ENCODE results near the gene IL1R1.

Gene IL1R1

DNA sequence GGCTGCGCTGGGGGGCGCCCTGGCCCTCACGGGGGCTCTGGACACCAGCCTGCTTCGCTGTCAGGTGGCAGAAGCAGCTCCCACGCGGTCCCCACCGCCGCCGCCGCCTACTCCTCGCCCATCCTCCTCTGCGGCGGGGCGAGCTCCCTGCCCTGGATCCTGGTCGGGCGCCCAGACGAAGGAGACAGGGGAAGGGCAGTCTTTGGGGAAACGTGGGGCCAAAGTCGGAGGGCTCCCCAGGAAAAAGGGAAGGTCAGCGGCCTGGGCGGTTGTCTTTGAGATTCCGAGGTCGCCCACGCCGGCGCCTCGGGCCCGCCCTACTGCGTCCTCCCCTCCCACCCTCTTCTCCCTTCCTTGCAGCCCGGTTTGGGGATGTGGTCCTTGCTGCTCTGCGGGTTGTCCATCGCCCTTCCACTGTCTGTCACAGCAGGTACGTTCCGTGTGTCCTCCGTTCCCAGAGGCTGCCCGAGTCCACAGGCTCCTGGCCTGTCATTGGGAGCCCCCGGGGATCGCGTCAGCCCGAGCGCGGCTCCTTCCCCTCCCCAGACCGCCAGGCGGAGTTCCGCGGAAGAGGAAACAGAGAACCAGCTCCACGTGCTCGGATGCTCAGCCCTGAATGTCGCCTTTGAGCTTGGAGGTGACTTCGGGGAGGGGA, 45.1 kb downstream of the IL1R1 start:
- H3K9me3 ChIP-seq (ENCODE audit: low read length): no peaks in the 10 kb centered on the region
- H3F3A ChIP-seq (ENCODE audit: insufficient read depth, low read length): no peaks in the 10 kb centered on the region
- H3K36me3 ChIP-seq (ENCODE audit: insufficient read depth, low read length): no peaks in the 10 kb centered on the region
- H3K27me3 ChIP-seq (ENCODE audit: insufficient read depth, low read length): no peaks in the 10 kb centered on the region
- H3K9me2 ChIP-seq (ENCODE audit: low read depth, low read length): no peaks in the 10 kb centered on the region
- H3K4me3 ChIP-seq (ENCODE audit: low read depth, low read length, poor library complexity, severe bottlenecking): no peak overlapping the region
- H4K20me1 ChIP-seq (ENCODE audit: insufficient read depth, low read length): no peaks in the 10 kb centered on the region
- H3K27ac ChIP-seq (ENCODE audit: low read depth, low read length, poor library complexity, severe bottlenecking): no peak overlapping the region
- H3K9ac ChIP-seq (ENCODE audit: low read length): no peak overlapping the region
- no peak overlapping the region for H3K4me2 ChIP-seq (ENCODE audit: low read length)
- no peaks in the 10 kb centered on the region for H3K4me1 ChIP-seq (ENCODE audit: insufficient read depth, low read length, severe bottlenecking)
- H2AFZ ChIP-seq (ENCODE audit: low read length): no peak overlapping the region
- TF ChIP-seq, protein P1, sequence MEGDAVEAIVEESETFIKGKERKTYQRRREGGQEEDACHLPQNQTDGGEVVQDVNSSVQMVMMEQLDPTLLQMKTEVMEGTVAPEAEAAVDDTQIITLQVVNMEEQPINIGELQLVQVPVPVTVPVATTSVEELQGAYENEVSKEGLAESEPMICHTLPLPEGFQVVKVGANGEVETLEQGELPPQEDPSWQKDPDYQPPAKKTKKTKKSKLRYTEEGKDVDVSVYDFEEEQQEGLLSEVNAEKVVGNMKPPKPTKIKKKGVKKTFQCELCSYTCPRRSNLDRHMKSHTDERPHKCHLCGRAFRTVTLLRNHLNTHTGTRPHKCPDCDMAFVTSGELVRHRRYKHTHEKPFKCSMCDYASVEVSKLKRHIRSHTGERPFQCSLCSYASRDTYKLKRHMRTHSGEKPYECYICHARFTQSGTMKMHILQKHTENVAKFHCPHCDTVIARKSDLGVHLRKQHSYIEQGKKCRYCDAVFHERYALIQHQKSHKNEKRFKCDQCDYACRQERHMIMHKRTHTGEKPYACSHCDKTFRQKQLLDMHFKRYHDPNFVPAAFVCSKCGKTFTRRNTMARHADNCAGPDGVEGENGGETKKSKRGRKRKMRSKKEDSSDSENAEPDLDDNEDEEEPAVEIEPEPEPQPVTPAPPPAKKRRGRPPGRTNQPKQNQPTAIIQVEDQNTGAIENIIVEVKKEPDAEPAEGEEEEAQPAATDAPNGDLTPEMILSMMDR (IDR thresholded peaks at IDR 0.05; ENCODE audit: low read length): no peak
- no peak for TF ChIP-seq EZH2 (IDR thresholded peaks at IDR 0.05; ENCODE audit: borderline replicate concordance, low read length)
- no peaks in the 10 kb centered on the region for H3K79me2 ChIP-seq (ENCODE audit: insufficient read depth, low read length)

DNA sequence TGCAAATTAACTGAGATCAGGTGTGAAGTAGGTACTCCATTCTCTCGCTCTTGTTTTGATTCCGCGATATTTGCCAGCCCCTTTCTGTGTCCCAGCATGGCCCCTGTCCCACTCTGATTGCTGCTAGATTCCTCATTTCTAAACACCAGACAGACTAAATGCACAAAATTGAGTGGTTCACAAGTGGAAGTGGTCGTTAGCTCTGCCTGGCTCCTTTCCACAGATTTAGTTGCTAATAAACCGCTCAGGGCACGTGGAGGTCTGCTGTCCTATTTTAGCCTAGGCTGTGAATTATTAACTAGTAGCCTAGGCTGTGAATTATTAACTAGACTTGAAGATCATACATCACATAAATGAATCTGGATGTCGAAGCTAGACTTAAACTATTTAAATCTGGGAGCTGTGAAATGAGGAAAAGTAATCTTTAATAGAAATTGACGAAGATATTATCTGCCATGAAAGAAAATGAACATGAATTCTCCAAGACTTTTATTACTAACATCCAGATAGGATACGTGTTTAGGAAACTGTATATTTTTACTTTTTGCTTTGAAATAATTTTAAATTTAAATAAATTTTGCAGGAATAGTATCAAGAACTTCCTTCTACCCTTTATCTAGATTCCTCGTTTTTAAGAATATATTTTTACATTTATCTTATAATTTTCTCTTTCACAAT, 48.0 kb downstream of the IL1R1 start:
- no peak for TF ChIP-seq EZH2 (IDR thresholded peaks at IDR 0.05; ENCODE audit: borderline replicate concordance, low read length)
- TF ChIP-seq, protein P1 (IDR thresholded peaks at IDR 0.05; ENCODE audit: low read length): no peak
- H4K20me1 ChIP-seq (ENCODE audit: insufficient read depth, low read length): no peaks in the 10 kb centered on the region
- no peaks in the 10 kb centered on the region for H3K27me3 ChIP-seq (ENCODE audit: insufficient read depth, low read length)
- no peak overlapping the region for H3K4me3 ChIP-seq (ENCODE audit: low read depth, low read length, poor library complexity, severe bottlenecking)
- no peaks in the 10 kb centered on the region for H3F3A ChIP-seq (ENCODE audit: insufficient read depth, low read length)
- H3K9me3 ChIP-seq (ENCODE audit: low read length): no peaks in the 10 kb centered on the region
- H3K4me1 ChIP-seq (ENCODE audit: insufficient read depth, low read length, severe bottlenecking): no peaks in the 10 kb centered on the region
- no peak overlapping the region for H2AFZ ChIP-seq (ENCODE audit: low read length)
- no peak overlapping the region for H3K27ac ChIP-seq (ENCODE audit: low read depth, low read length, poor library complexity, severe bottlenecking)
- no peaks in the 10 kb centered on the region for H3K36me3 ChIP-seq (ENCODE audit: insufficient read depth, low read length)
- H3K4me2 ChIP-seq (ENCODE audit: low read length): no peak overlapping the region
- H3K9me2 ChIP-seq (ENCODE audit: low read depth, low read length): no peaks in the 10 kb centered on the region
- H3K79me2 ChIP-seq (ENCODE audit: insufficient read depth, low read length): no peaks in the 10 kb centered on the region
- no peak overlapping the region for H3K9ac ChIP-seq (ENCODE audit: low read length)

DNA sequence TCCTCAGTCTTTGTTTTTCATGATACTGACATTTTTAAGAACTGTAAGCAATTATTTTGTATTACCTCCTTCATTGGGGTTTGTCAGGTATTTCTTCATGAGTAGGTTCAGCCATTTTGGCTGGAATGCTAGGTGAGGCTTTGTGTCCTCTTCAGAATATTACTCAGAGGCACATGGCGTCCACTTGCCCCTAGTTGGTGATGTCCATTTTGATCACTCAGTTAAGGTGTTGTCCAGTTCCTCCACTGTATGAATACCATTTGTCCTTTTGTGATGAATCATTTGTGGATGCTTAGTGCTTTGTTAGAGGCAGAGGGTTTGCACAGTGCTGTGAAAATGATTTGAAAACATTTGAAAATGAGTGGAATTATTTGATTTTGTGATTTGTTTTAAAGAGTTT, 49.0 kb downstream of the IL1R1 start:
- Histone ChIP-seq H3K36me3 (ENCODE audit: insufficient read depth, low read length) (no peaks in the 10 kb centered on the region), H3K9me2 (ENCODE audit: low read depth, low read length) (no peaks in the 10 kb centered on the region), H3K79me2 (ENCODE audit: insufficient read depth, low read length) (no peaks in the 10 kb centered on the region), H3K27me3 (ENCODE audit: insufficient read depth, low read length) (no peaks in the 10 kb centered on the region), H2AFZ (ENCODE audit: low read length) (no peak overlapping the region), H3K4me3 (ENCODE audit: low read depth, low read length, poor library complexity, severe bottlenecking) (no peak overlapping the region), H3F3A (ENCODE audit: insufficient read depth, low read length) (no peaks in the 10 kb centered on the region), H4K20me1 (ENCODE audit: insufficient read depth, low read length) (no peaks in the 10 kb centered on the region), H3K4me1 (ENCODE audit: insufficient read depth, low read length, severe bottlenecking) (no peaks in the 10 kb centered on the region), H3K4me2 (ENCODE audit: low read length) (no peak overlapping the region), H3K9ac (ENCODE audit: low read length) (no peak overlapping the region), H3K9me3 (ENCODE audit: low read length) (no peaks in the 10 kb centered on the region), H3K27ac (ENCODE audit: low read depth, low read length, poor library complexity, severe bottlenecking) (no peak overlapping the region)
- TF ChIP-seq EZH2 (IDR thresholded peaks at IDR 0.05; ENCODE audit: borderline replicate concordance, low read length): no peak
- TF ChIP-seq, protein P1 (IDR thresholded peaks at IDR 0.05; ENCODE audit: low read length): no peak

Measured in OCI-LY1 (cell line).